Measurements from ENCODE around the gene TCP11L2. TPM values are rescaled to one million over a fixed set of nuclear protein-coding genes. Genes with fewer than 3 reads are reported as not detected.

The TCP11L2 gene
- total and polyA plus RNA-seq, 2 of the 13 experiments (the other 11 are each of a cell fraction or from before 2014, with no cell fraction given) = 4.6 to 24.1 TPM

DNA sequence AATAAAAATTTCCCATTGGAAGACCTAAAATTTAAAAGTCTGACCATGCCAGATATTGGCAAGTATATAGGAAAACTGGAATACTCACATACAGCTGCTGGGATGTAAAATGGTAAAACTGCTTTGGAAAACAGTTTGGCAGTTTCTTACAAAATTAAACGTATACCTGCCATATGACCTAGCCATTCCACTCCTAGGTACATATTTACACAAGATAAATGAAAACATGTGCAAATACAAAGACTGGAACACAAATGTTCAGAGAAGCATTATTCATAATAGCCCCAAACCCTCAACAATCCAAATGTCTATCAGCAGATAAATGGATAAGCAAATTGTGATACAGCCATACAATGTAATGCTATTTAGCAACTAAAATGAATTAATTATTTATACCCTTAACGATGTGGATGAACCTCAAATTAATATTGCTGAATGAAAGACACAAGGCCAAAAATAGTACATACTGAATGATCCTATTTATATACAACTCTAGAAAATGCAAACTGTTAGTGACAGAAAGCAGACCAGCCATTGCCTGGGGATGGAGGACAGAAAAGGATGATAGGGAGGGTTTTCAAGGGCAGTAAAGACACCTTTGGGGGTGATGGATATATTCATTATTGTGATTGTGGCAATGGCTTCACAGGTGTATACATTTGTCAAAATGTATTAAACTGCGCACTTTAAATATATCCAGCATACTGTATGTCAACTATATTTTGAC, 21.3 kb upstream of the TCP11L2 start (continued):
- TF ChIP-seq ZNF609 (CRISPR knock-in tag; IDR thresholded peaks at IDR 0.05; ENCODE audit: borderline replicate concordance) = peak; percentile 56; the same call in 1 of the 2 replicates
- TF ChIP-seq TAF15 (IDR thresholded peaks at IDR 0.05; ENCODE audit: low read depth, low read length, poor library complexity, severe bottlenecking) = no peak
- no peak for TF ChIP-seq KDM5B (CRISPR knock-in tag; IDR thresholded peaks at IDR 0.05; ENCODE audit: borderline replicate concordance)
- TF ChIP-seq NR2C2 (CRISPR knock-in tag; IDR thresholded peaks at IDR 0.05; ENCODE audit: borderline replicate concordance) = no peak
- TF ChIP-seq FOXO1 (CRISPR knock-in tag; IDR thresholded peaks at IDR 0.05) = no peak
- TF ChIP-seq SAP130 (CRISPR knock-in tag; IDR thresholded peaks at IDR 0.05; ENCODE audit: low read depth) = peak; percentile 28; the same call in 1 of the 2 replicates
- TF ChIP-seq PHF5A (CRISPR knock-in tag; IDR thresholded peaks at IDR 0.05; ENCODE audit: low read depth, unreplicated experiment) = no peak
- TF ChIP-seq, protein P1, sequence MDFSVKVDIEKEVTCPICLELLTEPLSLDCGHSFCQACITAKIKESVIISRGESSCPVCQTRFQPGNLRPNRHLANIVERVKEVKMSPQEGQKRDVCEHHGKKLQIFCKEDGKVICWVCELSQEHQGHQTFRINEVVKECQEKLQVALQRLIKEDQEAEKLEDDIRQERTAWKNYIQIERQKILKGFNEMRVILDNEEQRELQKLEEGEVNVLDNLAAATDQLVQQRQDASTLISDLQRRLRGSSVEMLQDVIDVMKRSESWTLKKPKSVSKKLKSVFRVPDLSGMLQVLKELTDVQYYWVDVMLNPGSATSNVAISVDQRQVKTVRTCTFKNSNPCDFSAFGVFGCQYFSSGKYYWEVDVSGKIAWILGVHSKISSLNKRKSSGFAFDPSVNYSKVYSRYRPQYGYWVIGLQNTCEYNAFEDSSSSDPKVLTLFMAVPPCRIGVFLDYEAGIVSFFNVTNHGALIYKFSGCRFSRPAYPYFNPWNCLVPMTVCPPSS (IDR thresholded peaks at IDR 0.05) = no peak
- no peak for TF ChIP-seq BRD4 (CRISPR knock-in tag; IDR thresholded peaks at IDR 0.05)
- no peak for TF ChIP-seq MATR3 (CRISPR knock-in tag; IDR thresholded peaks at IDR 0.05)
- no peak for TF ChIP-seq PAX8 (CRISPR knock-in tag; IDR thresholded peaks at IDR 0.05; ENCODE audit: borderline replicate concordance)
- 0 out of 4 replicates have a peak, but pooled peaks of 1 of the 2 experiments have one; percentile 27 for TF ChIP-seq ATF4 (CRISPR knock-in tag; IDR thresholded peaks at IDR 0.05)
- no peak for TF ChIP-seq DR1 (CRISPR knock-in tag; IDR thresholded peaks at IDR 0.05)
- TF ChIP-seq NCOA2 (CRISPR knock-in tag; IDR thresholded peaks at IDR 0.05) = 0 out of 2 replicates have a peak, but pooled peaks have one; percentile 27
- no peak for TF ChIP-seq CBX2 (IDR thresholded peaks at IDR 0.05; ENCODE audit: low read depth, low read length)
- TF ChIP-seq CBX2 (CRISPR knock-in tag; IDR thresholded peaks at IDR 0.05; ENCODE audit: low read depth) = no peak
- no peak for TF ChIP-seq MNT (IDR thresholded peaks at IDR 0.05)
- TF ChIP-seq ZBTB49 (CRISPR knock-in tag; IDR thresholded peaks at IDR 0.05; ENCODE audit: borderline replicate concordance) = no peak
